ENCODE measurements around the gene EFCAB11. TPM values are rescaled to one million over a fixed set of nuclear protein-coding genes. Genes with fewer than 3 reads are reported as not detected.

The EFCAB11 gene
- total RNA-seq = 5.1 and 6.8 TPM in 2 replicates

GRCh38 chr14:89954070-89955021, at the start of gene EFCAB11:
Gene EFCAB11, minus strand, starts transcription at chr14:89954730. Its CDS starts 70 bp downstream, at chr14:89954660.

GRCh38 chr14:89955745-89956660, 1.5 kb upstream of the EFCAB11 start, which contains the start of gene TDP1:
Gene TDP1, plus strand, starts transcription at chr14:89955927. Its CDS starts 7,188 bp downstream, at chr14:89963115.

Other genes starting within 250 kb of the EFCAB11 start
- gene TDP1, start 1.2 kb upstream of the EFCAB11 start, total RNA-seq = 23.9 and 29.7 TPM in 2 replicates
- gene KCNK13, start 107.3 kb upstream of the EFCAB11 start, total RNA-seq = not detected in 2 replicates